HG03196 (cell line): Measurements from ENCODE around the gene FLII.
"Not testable (repeated sequence)": the region's sequence is repeated elsewhere in the genome, so short reads cannot be mapped to it uniquely, and the experiment has no call there.

Source experiments
- ATAC-seq: cut with Tn5 transposase; IDR thresholded peaks from one replicate; pipeline ENCODE4 v1.9.1; 2021; ENCODE audit not compliant: unreplicated experiment

The FLII gene

DNA sequence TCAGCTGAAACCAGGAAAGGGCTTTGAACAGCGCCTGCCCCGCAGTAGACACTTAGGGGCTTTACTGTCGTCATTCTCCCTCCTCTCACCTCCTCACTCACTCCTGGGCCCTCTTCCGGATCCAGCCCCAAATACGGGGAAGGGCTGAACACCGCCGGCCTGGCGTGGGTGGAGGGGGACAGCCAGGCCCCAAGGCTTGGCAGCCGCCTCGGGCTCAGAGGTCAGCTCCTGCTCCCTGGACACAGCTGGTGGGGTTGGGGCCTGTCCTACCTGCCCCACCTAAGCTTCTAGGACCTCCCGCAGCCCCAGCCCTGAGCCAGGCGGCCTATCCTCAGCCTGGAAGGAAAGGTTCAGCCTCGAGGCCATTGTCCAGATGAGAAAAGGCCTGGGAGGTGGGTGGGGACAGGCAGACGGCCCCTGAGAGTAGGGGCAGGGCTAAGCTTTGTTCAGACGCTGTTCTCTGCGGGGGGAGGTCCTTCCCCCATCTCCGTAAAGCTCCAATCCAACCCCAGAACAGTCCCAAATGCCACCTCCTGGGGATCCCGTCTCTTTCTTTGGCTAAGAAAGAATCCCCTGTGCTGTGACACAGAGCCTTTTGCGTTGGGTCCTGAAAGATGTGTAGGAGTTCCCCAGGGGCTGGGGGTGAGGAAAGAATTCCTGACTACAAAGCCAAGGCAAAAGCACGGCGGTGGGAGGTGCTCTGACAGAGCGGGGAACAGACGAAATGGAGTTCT lies 34.0 kb downstream of the FLII start:
- no peak for ATAC-seq

DNA sequence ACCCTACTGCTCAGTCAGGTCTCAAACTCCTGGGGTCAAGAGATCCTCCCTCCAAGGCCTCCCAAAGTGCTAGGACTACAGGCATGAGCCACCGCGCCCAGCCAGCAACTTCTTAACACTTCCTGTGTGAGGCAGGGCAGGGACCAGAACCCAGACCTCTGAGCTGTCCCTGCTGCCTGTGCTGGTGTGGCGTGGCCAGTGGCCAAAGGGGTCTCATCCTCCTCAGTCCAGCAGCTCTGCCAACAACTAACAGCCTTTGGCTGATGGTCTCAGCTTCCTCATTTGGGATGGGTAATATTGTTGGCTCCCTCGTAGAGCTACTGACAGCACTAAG lies 34.5 kb downstream of the FLII start:
- ATAC-seq = no peak

DNA sequence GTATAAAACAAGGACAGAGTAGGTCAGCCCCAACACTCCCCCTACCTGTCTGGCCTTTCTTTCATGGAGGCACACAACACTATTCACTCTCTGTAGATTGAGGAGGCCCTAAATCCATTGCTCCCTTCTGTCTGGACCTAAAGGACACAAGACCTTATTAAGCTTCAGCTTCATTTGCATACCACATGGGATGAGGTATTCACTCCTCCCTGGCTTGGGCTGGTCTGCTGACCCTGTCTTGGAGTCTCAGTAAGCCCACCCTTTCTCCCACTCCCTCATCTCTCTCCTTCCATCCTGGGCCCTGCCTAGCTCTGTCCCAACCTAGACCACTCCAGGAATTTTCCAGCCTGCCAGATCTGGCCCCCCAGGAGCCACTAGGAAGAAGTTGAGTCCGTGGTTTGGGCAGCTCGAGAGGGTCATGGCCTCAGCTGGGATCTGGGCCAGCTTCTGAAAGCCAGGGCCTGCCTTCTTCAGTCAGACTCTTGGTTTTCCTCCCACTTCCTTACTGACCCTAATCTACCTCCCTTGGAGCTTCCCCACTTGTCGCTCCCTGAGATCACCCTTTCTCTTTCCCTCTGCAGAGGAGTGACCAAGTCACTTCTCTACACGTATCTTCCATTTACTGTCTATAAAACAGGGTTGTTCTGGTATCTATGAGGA lies 39.7 kb downstream of the FLII start:
- no peak for ATAC-seq

DNA sequence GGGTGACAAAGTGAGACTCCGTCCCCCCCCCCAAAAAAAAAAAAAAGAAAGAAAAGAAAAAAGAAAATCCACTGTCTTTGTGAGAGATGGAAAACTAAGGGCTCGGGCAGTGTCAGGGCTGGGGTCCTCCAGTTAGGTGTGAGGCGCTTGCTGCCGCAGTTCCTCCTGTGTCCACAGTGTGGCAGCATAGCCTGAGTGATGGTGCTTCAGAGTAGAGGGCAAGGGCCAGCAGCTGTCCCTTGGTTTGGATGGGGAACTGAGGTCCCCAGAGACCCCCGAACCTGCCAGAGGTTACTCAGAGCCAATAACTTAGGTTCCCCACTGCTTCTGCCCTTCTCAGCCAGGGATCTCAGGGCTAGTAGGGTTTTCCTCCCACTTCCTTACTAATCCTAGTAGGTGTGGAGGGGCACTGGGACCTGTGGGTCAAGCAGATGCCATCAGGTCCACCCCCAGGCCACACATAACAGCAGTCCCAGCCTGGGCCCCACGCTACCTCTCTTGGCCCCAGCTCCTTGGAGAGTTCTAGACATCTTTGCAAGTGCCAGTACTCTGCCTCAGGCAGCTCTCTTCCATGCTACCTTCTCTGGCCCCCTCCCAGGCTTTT lies 41.0 kb downstream of the FLII start:
- no peak for ATAC-seq

DNA sequence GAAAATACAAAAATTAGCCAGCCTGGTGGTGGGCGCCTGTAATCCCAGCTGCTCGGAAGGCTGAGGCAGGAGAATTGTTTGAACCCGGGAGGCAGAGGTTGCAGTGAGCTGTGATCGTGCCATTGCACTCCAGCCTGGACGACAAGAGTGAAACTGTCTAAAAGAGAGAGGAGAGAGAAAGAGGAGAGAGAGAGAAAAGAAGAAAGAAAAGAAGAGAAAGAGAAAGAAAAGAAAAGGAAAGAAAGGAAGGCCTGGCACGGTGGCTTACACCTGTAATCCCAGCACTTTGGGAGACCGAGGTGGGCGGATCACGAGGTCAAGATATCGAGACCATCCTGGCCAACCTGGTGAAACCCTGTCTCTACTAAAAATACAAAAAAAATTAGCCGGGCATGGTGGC lies 41.6 kb downstream of the FLII start:
- ATAC-seq = not testable (repeated sequence)

DNA sequence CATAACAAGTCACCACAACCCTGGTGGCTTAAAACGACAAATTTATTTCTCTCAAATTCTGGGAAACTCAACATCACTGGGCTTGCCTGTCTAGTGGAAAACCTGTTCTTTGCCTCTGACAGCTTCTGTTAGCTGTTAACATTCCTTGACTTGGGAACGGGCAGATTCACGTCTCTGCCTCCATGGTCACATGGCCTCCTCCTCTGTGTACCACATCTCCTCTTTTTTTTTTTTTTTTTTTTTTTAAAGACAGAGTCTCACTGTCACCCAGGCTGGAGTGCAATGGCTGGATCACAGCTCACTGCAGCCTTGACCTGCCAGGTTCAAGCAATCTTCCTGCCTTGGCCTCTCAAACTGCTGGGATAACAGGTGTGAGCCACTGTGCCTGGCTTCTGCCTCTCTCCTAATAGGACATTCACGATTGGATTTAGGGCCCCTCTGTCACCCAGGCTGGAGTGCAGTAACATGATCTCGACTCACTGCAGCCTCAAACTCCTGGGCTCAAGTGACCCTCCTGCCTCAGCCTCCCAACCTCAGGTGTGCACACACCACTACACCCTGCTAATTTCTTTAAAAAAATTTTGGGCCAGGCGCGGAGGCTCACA lies 44.8 kb downstream of the FLII start:
- no peak for ATAC-seq

DNA sequence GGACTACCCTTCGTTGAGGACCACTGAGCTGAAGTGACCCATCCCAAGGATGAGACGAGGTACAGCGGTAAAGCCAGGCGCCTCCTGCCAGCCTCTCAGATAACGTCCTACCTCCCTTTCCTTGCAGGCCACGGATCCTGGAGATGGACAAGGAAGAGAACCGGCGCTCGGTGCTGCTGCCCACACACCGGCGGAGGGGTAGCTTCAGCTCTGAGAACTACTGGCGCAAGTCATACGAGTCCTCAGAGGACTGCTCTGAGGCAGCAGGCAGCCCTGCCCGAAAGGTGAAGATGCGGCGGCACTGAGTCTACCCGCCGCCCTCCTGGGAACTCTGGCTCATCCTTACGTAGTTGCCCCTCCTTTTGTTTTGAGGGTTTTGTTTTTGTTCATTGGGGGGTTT lies 50.4 kb downstream of the FLII start:
- ATAC-seq = no peak

DNA sequence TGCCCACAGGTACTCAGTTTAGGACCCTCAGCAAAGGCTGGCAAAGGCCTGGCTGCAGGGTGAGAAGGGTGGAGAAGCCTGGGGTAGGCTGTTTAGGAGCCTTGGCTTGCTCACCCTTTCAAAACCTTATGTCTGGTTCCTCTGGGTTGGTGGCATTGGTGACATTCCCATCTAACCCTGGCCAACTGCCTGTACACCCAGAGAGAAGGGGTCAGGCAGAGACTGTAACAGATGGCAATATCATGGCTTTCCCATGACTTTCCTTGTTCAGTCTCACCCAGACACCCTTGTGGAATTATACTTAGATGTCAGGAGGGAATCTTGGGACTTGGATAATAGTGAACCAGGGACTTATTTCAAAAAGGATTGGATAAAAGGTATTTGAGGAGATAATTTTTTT lies 51.6 kb downstream of the FLII start:
- ATAC-seq = no peak

DNA sequence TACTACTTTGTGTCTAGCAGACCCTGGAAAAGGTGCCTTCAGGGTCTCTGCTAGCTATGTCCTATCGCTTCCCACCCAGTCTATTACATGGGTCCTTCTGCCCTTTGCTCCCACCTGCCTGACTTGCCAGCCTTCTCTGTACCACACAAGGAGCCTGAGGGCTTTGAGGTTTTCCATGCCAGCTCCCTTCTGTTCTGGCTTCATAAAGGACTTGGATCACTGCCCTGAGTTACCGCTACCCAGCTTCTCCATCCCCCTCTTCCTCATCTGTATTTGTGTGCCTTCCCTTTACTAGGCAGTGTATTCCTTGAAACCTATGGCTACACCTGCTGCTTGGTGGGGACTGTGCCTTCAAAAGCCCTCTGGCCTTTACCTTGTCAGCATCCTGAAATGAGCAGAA lies 52.7 kb downstream of the FLII start:
- no peak for ATAC-seq

DNA sequence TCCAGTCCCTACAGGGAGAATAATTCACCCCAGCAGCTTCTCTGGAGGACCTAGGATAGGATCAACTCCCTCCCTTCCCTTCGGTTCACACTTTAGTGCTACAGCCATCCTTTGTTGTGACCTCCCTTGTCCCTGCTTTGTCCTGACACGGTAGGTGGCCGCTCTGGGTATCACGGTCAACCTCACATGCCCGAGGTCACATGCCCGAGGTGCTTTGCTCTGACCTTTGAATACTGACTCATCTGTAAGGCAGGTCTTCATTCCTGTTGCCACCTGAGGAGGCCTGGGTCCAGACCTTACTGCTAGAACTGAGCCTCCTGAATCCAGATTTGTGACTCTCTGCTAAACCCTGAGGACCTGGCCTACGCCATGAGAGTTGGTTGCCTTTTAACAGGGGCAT lies 55.2 kb downstream of the FLII start:
- no peak for ATAC-seq

DNA sequence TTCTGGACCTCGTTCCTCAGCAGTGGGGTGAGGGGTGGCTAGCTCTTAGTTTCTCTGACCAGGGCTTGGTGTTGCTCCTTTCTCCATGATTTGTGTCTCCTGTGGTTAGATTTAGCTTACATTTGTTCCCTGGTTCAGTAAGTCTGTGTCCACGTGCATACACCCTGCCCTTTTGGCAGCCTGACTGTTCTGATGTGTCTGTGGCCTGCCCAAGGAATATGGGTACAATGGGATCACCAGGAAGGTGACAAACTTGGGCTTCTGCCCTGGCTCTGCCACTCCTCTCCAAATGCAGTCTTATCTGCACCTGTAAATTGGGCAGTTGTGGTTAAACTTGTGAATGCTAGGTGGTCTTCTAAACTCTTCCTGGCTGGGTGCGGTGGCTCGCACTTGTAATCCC lies 57.4 kb downstream of the FLII start:
- ATAC-seq = no peak

DNA sequence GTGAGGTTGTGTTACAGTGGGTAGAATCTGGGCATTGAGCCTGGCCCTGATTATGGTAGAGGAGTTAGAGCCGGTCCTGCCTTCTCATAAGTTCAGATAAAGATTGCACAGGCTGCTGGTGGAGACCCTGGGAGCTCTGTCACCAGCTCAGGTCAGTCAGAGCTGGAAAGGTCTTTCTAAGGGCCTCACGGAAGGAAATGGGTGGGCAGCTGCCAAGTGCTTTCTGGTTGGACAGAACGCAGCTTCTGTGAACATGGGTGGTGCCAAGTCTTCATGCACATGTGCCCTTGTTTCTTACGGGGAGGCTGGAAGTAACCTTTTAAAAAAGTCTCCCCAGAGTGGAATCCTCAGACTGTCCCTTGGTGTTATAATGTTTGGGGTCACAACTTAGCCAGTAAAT lies 60.0 kb downstream of the FLII start:
- no peak for ATAC-seq

DNA sequence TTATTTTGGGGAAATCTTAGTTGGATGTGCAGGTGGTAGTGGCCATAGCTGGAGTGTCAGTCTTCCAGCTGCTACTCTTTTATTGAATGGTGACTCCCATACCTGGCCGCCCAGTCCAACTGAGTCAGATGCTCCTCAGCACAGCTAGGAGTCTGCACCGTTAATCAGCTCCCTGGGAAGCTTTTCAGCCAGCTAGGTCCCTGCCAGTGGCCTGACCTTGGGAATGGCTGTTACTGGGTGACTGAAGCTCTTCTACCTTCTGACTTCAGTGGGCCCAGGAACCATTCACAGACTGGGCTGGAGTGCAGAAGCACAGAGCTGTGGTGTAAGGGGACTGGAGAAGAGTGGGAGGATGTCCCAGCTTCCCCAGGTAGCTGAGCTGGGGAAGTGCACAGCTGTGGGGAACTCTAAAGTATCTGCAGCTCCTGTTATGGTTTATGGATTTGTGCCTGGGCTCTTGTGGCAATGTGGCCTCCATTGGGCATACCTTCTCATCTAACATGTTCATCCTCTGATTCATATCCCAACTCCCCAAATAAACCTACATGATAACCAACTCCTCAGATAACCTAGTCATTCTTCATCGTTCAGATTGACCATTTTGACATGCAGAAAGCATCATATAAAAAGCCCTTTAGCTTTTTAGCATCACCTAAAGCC lies 60.9 kb downstream of the FLII start:
- ATAC-seq = no peak

DNA sequence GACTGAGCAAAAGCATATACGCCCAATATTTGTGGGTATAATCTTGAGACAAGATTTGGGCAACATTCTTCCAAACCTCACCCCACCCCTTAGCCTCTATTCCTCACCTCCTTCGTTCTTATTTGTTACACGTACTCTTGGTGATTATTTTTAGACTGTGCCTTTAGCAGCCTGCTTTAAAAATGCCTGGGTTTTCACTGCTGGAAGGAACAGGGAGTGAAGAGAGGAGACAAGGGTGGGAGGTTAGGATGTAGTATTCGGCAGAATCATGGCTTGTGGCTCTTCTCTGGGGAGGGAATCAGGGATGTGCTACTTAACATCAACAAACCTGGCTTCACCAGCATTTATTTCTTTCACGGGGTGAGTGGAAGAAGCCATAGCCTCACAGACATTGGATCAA lies 63.3 kb downstream of the FLII start:
- no peak for ATAC-seq
